Retinal pigment epithelial cell (primary cell): ENCODE measurements around the gene SEPTIN11.

Experiments used
- DNase-seq: peaks from one replicate; pipeline ENCODE4 v3.0.0-alpha.2; 2010; ENCODE audit warnings: low read depth
- H3K4me3 ChIP-seq: 2 replicates; pipeline ENCODE4 v1.5.1; 2011; ENCODE audit warnings: mild to moderate bottlenecking, low read length, control low read depth, moderate library complexity
- TF ChIP-seq, protein P1 (sequence below): conservative IDR thresholded peaks from 2 replicates; pipeline ENCODE4 v1.5.1; 2011; ENCODE audit warnings: low read depth, low read length, control low read depth, inconsistent platforms

SEPTIN11 gene

GRCh38 chr4:76997077-76997476, 47.5 kb downstream of the SEPTIN11 start:
- no peak overlapping the region for H3K4me3 ChIP-seq
- DNase-seq = no peak
- TF ChIP-seq, protein P1, sequence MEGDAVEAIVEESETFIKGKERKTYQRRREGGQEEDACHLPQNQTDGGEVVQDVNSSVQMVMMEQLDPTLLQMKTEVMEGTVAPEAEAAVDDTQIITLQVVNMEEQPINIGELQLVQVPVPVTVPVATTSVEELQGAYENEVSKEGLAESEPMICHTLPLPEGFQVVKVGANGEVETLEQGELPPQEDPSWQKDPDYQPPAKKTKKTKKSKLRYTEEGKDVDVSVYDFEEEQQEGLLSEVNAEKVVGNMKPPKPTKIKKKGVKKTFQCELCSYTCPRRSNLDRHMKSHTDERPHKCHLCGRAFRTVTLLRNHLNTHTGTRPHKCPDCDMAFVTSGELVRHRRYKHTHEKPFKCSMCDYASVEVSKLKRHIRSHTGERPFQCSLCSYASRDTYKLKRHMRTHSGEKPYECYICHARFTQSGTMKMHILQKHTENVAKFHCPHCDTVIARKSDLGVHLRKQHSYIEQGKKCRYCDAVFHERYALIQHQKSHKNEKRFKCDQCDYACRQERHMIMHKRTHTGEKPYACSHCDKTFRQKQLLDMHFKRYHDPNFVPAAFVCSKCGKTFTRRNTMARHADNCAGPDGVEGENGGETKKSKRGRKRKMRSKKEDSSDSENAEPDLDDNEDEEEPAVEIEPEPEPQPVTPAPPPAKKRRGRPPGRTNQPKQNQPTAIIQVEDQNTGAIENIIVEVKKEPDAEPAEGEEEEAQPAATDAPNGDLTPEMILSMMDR = no peak

GRCh38 chr4:76997532-76997931, 48.0 kb downstream of the SEPTIN11 start:
- TF ChIP-seq, protein P1 = no peak
- DNase-seq = no peak
- no peak overlapping the region for H3K4me3 ChIP-seq

GRCh38 chr4:76998251-76998901, 48.8 kb downstream of the SEPTIN11 start:
- DNase-seq = no peak
- H3K4me3 ChIP-seq = no peak overlapping the region
- TF ChIP-seq, protein P1 = no peak
